HG03457 (cell line): ENCODE data around the gene ALDH18A1.
A peak's percentile ranks its signal among the peaks of the same experiment; 100 is the strongest.
"Not testable (repeated sequence)": the region's sequence is repeated elsewhere in the genome, so short reads cannot be mapped to it uniquely, and the experiment has no call there.

Experiments used
- ATAC-seq: cut with Tn5 transposase; IDR thresholded peaks from one replicate; pipeline ENCODE4 v1.9.1; 2021; ENCODE audit warnings: moderate number of reproducible peaks; ENCODE audit not compliant: unreplicated experiment

Gene ALDH18A1

GRCh38 chr10:95656291-95657164 lies at the start of gene ALDH18A1:
ALDH18A1 (minus strand) TSS chr10:95656711; CDS start chr10:95653377, 3,334 bp downstream.
- ATAC-seq: peak; percentile 90

DNA sequence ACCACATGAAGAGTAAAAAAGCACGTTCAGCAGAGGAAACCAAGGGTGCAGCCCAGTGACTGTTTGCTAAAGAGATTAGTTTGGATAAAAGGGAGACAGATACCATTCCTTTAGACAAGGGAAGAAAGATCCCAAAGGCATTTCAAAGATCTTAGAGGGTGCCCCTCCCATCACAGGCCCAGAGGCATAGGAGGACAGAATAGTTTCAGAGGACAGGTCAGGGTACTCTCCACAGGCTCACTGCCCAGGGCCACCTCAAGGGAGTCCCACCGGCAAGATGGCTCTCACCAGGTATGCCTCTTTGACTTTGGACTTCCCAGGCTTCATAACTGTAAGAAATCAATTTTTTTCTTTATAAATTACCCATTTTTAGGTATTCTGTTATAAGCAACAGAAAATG lies 41.9 kb upstream of the ALDH18A1 start:
- ATAC-seq: no peak

DNA sequence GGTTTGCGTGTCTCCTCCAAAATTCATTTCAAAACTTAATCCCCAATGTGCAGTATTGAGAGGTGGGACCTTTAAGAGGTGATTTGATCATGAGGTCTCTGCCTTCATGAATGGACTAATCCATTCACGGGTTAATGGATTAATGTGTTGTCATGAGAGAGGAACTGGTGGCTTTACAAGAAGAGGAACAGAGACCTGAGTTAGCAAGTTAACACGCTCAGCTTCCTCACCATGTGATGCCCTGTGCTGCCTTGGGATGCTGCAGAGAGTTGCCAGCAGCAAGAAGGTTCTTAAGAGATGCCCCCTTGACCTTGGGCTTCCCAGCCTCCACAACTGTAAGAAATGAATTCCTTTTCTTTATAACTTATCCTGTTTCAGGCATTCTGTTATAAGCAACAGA lies 40.9 kb upstream of the ALDH18A1 start:
- no peak for ATAC-seq

DNA sequence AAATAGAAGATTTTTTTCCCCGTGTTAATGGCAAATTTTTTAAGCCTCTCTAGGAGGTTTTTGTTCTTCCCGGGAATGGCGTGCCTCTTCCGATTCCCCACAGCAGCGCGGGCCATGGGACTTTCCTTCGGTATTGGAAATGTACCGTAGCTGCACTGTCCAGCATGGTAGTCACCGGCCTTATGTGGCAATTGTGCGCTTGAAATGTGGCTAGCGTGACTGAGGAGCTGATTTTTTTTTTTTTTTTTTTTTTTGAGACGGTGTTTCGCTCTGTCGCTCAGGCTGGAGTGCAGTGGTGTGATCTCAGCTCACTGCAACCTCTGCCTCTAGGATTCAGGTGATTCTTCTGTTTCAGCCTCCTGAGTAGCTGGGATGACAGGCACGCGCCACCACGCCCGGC lies 38.2 kb upstream of the ALDH18A1 start:
- ATAC-seq: no peak

DNA sequence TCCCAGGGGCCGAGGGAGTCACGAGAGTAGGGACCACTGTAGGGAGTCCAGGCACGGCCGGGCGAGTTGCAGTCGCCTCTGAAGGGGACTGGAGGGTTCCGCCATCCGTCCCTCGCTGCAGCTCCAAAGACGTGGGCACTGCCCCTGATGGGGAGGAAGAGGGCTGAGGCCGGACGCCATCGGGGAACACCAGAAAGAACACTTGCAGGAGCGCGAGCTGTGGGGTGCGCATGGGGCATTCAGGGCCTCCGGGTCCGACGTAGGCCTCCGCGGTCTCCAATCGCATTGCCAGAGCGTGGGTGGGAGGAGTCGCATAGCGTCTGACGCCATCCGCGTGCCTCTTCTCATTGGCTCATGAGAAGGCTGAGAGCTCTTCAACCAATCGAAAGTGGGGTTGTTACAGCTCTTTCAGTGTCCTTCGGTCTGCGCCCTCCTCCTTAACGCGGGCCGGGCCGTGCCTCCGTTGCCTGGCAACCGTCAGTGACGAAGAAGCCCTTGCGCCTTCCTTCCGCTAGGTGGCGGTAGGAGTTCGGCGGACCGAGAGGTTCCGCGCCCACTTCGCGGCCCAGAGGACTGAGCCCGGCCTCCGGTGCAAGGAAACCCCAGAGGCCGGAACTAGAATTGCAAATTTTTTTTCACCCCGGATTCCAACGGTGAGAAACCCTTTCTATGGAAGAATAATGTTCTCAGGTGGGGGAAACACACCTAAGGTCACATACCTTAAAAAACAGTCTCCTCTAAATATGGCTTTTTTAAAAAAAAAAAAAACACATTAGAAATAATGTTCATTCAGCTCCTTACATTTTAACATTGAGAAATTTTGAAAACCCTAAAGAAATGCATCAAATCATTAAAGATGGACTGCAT lies 37.4 kb upstream of the ALDH18A1 start, which contains the start of gene TCTN3:
Gene TCTN3 (minus strand): TSS at position 260 of the 867 bp plus-strand sequence. CDS start 28 bp downstream, at position 232.
- peak; percentile 97 for ATAC-seq

- ATAC-seq: no peak
Measured at GRCh38 chr10:95693071-95693667, 36.7 kb upstream of the ALDH18A1 start.

- ATAC-seq: no peak
Measured at GRCh38 chr10:95691281-95691680, 34.8 kb upstream of the ALDH18A1 start.

DNA sequence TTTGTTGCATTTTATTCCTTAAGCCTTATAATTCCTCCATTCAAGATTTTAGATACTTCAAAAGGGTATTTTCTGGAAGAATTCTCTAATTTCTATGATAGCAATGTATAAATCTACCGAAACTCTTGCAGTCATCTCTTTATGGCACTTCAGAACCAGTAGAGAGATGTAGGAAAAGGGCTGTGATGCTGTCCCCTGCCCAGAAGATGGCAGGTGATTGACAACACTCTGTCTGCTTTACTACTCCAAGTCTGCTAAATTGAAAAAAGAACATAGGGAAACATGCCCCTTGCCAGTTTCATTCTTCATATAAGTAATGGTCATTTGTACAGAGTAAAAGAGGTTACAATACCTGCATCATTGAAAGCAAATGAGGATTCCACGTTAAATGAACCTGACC lies 32.1 kb upstream of the ALDH18A1 start:
- no peak for ATAC-seq

- ATAC-seq: no peak
Measured at GRCh38 chr10:95683966-95684365, 27.5 kb upstream of the ALDH18A1 start.

DNA sequence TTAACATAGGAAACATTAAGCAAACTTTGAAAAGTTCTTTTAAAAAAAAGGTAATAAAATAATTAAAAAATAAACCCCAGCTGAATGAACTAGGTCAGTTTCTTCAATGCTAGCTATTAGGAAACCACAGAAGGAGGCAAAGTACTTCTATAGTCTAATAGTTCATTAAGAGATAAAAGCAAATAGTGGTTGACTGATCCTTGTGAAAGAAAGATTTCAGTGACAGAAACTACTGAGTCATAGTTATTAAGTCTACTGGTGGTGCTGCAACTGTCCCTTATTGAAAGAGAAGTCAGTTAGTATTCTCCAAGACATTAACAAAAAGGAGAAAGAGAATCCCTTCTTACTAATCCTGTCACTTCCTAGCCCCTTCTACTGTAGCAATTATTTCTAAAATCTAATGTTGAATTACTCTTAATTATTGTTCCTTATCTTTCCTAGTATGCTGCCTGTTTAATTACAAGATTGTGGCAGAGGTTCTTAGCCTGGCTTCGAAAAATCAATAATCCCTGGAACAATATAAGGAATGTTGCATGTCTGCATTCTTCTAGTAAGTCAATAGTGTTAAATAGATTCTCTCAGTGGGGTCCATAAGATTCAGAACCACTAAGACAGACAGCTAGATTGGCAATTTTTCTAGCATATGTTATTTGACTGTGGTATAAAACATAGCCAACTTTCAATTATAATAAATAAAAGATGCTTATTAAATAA lies 19.0 kb upstream of the ALDH18A1 start:
- no peak for ATAC-seq

GRCh38 chr10:95674643-95675042 lies 18.1 kb upstream of the ALDH18A1 start:
- no peak for ATAC-seq

DNA sequence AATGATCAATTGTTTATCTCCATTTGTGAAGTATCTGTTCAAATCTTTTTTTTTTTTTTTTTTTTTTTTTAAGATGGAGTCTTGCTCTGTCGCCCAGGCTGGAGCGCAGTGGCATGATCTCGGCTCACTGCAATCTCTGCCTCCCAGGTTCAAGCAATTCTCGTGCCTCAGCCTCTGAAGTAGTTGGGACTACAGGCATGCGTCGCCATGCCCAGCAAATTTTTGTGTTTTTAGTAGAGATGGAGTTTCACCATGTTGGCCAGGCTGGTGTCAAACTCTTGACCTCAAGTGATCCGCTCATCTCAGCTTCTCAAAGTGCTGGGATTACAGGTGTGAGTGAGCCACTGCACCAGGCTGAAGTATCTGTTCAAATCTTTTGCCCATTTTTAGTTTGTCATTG lies 16.1 kb upstream of the ALDH18A1 start:
- ATAC-seq: not testable (repeated sequence)

DNA sequence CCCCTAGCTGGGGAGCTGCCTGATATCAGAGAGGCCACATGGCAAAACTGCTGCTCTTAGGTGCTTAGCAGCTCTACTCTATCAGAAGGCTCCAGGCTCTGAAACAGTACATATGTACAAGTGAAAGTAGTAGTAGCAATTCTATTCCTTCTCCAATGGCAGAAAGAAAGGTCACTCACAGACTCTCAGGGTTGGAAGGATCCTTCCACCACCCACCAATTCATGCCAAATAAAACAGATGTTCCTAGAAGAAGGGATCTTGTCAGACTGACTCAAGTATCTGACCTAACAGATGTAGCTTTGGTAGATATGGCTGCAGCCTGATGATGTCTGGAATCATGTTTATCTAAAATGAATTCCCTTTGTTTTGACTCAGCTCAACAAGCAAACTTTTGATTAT lies 8.0 kb upstream of the ALDH18A1 start:
- no peak for ATAC-seq

GRCh38 chr10:95663496-95663895 lies 7.0 kb upstream of the ALDH18A1 start:
- ATAC-seq: no peak

DNA sequence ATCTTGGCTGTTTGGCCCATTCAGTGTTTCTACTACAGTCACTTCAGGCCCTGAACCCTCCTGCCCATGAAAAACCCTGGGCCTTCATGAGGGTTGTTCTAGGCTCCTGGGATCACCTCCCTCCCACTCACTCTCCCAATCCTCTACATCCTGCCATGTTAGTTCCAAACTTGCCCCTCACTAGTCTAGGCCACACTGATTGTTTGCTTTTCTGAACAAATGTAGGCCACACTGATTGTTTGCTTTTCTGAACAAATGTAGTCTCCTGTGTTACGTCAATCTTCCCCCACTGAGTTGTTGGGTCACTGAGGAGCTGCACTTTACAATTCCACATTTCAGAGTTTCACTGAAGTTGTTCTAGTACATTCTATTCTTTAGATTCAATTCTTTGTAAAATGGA lies 5.3 kb upstream of the ALDH18A1 start:
- no peak for ATAC-seq

DNA sequence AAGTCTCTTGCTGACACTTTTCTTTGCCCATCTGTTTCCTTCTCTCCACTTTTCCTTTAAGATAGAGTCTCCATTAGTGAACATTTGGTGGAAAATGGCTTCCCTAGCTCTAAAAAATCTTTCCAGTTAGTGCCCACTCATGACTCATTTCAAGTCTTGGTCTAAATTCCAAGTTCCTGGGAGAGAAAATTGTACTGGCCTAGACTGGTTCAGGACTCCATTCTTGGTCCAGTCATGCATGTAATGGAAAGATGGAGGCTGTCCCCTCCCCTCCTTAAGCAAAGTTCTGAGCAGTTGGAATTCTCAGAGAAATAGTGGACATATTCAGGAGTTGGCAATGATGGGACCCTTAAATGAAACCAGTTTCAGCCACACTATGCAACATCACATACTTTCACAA lies 3.8 kb upstream of the ALDH18A1 start:
- ATAC-seq: no peak

GRCh38 chr10:95657250-95657649 lies 739 bp upstream of the ALDH18A1 start:
- ATAC-seq: no peak

- ATAC-seq: no peak
Measured at GRCh38 chr10:95655571-95656290, 780 bp downstream of the ALDH18A1 start.

DNA sequence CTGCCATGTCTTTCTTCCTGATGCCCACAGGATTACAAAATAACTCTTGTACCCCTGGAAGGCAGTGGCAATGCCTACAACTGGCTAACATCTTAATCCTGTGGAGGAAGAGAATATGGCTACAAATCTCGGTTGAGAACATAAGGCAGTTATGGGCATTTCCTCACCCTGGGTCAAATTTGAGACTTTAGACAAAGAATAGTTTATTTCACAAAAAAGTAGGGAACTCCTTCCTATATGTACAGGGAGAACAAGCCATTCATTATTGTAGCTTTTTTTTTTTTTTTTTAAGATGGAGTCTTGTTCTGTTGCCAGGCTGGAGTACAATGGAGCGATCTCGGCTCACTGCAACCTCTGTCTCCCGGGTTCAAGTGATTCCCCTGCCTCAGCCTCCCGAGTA lies 2.6 kb downstream of the ALDH18A1 start:
- no peak for ATAC-seq
